Right cardiac atrium (tissue), 5 donors: ENCODE data around the gene NKAPD1. TPM values are rescaled to one million over a fixed set of nuclear protein-coding genes. Genes with fewer than 3 reads are reported as not detected.

Experiments used
- polyA plus RNA-seq: library from polyadenylated mRNA; stranded (reverse); fragments of 200-250 nt; gene quantifications from one replicate; pipeline ENCODE4 v1.2.3, GENCODE V29; 2013
- total RNA-seq, 4 donors: library from RNA; stranded (reverse); fragmentation: NEBNext Ultra II Directional; extraction: Animal tissue kit (Norgen Biotek cat#: 25700); gene quantifications; one replicate each; pipeline ENCODE4 v1.2.1, GENCODE V29; 2021
- donor health status: healthy with polysubstance abuse.
- donor health status: DM: no; HTN: yes; CAD: no.
- donor health status: DM: no; HTN: no; CAD: no.
- donor health status: DM: no; HTN: yes; CAD: no; lungs with severe emphysema.
- donor health status: DM: yes; HTN: yes; CAD: no.

Gene NKAPD1
- total and polyA plus RNA-seq, 5 donors = 5.0 to 9.8 (median 8.3) TPM

Other genes starting within 250 kb of the NKAPD1 start
- gene ALG9, start 202.7 kb upstream of the NKAPD1 start, total RNA-seq = 10 to 100 TPM; 17.0 to 84.9 (median 23.8) TPM
- gene ALG9, start 202.7 kb upstream of the NKAPD1 start, polyA plus RNA-seq = 16.3 TPM
- gene FDXACB1, start 195.1 kb upstream of the NKAPD1 start, total RNA-seq = 1 to 10 TPM; 1.6 to 1.7 (median 1.6) TPM
- 1.1 TPM for gene FDXACB1, start 195.1 kb upstream of the NKAPD1 start, polyA plus RNA-seq
- 10 to 100 TPM; 22.8 to 51.1 (median 32.0) TPM for gene CFAP68, start 194.8 kb upstream of the NKAPD1 start, total RNA-seq
- 51.5 TPM for gene CFAP68, start 194.8 kb upstream of the NKAPD1 start, polyA plus RNA-seq
- gene CRYAB, start 162.5 kb upstream of the NKAPD1 start, total RNA-seq = 1,000 to 10,000 TPM; 4,923 to 5,929 (median 5,581) TPM
- 9,689 TPM for gene CRYAB, start 162.5 kb upstream of the NKAPD1 start, polyA plus RNA-seq
- gene HSPB2, start 161.6 kb upstream of the NKAPD1 start, total RNA-seq = 100 to 1,000 TPM in 1 of 4 donors, 10 to 100 TPM in 3; 38.0 to 103 (median 69.2) TPM
- gene HSPB2, start 161.6 kb upstream of the NKAPD1 start, polyA plus RNA-seq = 106 TPM
- gene C11orf52, start 155.4 kb upstream of the NKAPD1 start, total RNA-seq = 1 to 10 TPM; 2.2 to 5.5 (median 2.6) TPM
- 4.1 TPM for gene C11orf52, start 155.4 kb upstream of the NKAPD1 start, polyA plus RNA-seq
- gene DIXDC1, start 137.0 kb upstream of the NKAPD1 start, total RNA-seq = 10 to 100 TPM; 23.1 to 34.8 (median 26.3) TPM
- gene DIXDC1, start 137.0 kb upstream of the NKAPD1 start, polyA plus RNA-seq = 9.1 TPM
- gene DLAT, start 48.9 kb upstream of the NKAPD1 start, total RNA-seq = 100 to 1,000 TPM in 2 of 4 donors, 10 to 100 TPM in 2; 91.4 to 117 (median 102) TPM
- gene DLAT, start 48.9 kb upstream of the NKAPD1 start, polyA plus RNA-seq = 53.7 TPM
- gene PIH1D2, start 282 bp upstream of the NKAPD1 start, total RNA-seq = 1 to 10 TPM; 1.2 to 1.8 (median 1.6) TPM
- gene PIH1D2, start 282 bp upstream of the NKAPD1 start, polyA plus RNA-seq = 1.8 TPM
- gene TIMM8B, start 12.5 kb downstream of the NKAPD1 start, total RNA-seq = 100 to 1,000 TPM in 1 of 4 donors, 10 to 100 TPM in 3; 88.8 to 108 (median 90.9) TPM
- 167 TPM for gene TIMM8B, start 12.5 kb downstream of the NKAPD1 start, polyA plus RNA-seq
- gene SDHD, start 12.6 kb downstream of the NKAPD1 start, total RNA-seq = 100 to 1,000 TPM; 137 to 205 (median 167) TPM
- gene SDHD, start 12.6 kb downstream of the NKAPD1 start, polyA plus RNA-seq = 258 TPM
- gene IL18, start 89.8 kb downstream of the NKAPD1 start, total RNA-seq = 1 to 10 TPM; 2.9 to 4.9 (median 4.5) TPM
- gene IL18, start 89.8 kb downstream of the NKAPD1 start, polyA plus RNA-seq = 3.1 TPM
- gene TEX12, start 93.1 kb downstream of the NKAPD1 start, total RNA-seq = 1 to 10 TPM in 1 of 4 donors, not detected in 3; 1.1 TPM
- gene TEX12, start 93.1 kb downstream of the NKAPD1 start, polyA plus RNA-seq = 0.20 TPM
- gene BCO2, start 101.2 kb downstream of the NKAPD1 start, total RNA-seq = 100 to 1,000 TPM in 2 of 4 donors, 10 to 100 TPM in 2; 78.3 to 147 (median 96.8) TPM
- gene BCO2, start 101.2 kb downstream of the NKAPD1 start, polyA plus RNA-seq = 70.8 TPM
- 10 to 100 TPM; 22.9 to 28.3 (median 26.7) TPM for gene PTS, start 152.1 kb downstream of the NKAPD1 start, total RNA-seq
- 40.7 TPM for gene PTS, start 152.1 kb downstream of the NKAPD1 start, polyA plus RNA-seq
- gene PLET1, start 186.6 kb downstream of the NKAPD1 start, total RNA-seq = not detected
- gene PLET1, start 186.6 kb downstream of the NKAPD1 start, polyA plus RNA-seq = not detected